Stimulated activated CD8-positive, alpha-beta memory T cell treated with anti-CD3 and anti-CD28 coated beads, Interleukin-15, amount 100 ng/mL, for 24 hours (primary cell): ENCODE data around the gene ENDOV.
"Not testable (repeated sequence)": the region's sequence is repeated elsewhere in the genome, so short reads cannot be mapped to it uniquely, and the experiment has no call there.

ENCODE experiments used
- DNase-seq: peaks from one replicate; pipeline ENCODE4 v3.0.0-alpha.2; 2020; ENCODE audit warnings: low read depth

ENDOV gene

GRCh38 chr17:80388601-80389000 is 26.4 kb upstream of the ENDOV start:
- DNase-seq, result no peak

DNA sequence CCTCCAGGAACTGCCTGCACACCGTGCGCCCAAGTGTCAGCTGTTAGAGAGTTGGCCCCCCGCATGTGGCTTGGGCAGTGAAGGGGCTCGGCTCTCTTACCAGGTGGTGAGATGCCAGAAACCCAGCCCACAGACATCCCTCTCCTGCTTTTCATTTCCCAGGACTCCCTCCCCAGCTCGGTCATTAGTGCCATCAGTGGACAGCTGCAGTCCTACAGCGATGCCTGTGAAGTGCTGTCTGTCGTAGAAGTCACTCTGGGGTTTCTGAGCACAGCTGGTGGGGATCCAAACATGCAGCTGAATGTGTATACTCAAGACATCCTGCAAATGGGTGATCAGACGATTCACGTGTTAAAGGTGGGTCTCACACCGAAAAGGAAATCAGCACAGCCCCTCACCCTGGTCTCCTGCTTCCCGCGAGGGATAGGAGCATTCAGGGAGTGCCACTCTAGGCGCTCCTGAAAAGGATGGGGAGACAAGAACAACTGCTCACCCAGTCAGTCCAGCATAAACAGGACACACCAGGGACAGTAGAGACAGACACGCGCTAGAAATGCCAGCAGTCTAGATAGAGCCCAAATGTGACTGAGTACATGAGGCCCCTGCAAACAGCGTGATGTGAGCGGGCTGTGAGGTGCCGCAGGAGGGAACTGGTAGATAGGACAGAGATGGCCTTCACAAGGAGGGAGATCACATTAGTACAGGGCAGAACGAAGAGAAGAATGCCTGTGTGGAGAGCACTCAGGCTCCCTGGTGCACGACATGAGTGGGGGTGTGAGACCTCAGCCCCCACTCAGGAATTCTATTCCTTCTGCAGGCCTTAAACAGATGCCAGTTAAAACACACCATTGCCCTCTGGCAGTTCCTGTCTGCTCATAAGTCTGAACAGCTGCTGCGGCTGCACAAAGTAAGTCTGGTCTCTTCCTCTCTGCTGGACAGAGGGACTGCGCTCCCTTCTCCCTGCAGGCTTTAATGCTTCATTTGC is 25.7 kb upstream of the ENDOV start:
- DNase-seq, result no peak

GRCh38 chr17:80393241-80393890 is 21.6 kb upstream of the ENDOV start:
- no peak for DNase-seq

DNA sequence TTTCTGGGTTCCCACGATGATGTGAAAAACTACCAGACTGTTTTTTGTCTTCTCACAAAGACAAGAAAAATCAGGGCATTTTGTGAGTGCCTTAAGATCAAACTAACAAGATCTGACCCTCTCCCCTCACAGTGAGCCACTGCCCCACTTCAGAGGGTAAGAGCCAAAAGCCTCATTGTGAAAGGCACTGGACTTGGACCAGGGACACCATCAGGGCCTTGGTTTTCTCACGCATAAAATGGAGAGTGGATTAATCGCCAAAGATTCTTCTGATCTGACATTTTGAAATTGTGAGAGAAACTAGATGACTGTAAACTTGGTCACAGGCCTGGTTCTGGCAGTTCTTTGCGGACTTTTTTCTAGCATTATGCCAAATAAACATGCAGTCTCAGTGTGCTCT is 21.0 kb upstream of the ENDOV start:
- DNase-seq, result no peak

GRCh38 chr17:80394629-80395216 is 20.2 kb upstream of the ENDOV start:
- DNase-seq, result no peak

DNA sequence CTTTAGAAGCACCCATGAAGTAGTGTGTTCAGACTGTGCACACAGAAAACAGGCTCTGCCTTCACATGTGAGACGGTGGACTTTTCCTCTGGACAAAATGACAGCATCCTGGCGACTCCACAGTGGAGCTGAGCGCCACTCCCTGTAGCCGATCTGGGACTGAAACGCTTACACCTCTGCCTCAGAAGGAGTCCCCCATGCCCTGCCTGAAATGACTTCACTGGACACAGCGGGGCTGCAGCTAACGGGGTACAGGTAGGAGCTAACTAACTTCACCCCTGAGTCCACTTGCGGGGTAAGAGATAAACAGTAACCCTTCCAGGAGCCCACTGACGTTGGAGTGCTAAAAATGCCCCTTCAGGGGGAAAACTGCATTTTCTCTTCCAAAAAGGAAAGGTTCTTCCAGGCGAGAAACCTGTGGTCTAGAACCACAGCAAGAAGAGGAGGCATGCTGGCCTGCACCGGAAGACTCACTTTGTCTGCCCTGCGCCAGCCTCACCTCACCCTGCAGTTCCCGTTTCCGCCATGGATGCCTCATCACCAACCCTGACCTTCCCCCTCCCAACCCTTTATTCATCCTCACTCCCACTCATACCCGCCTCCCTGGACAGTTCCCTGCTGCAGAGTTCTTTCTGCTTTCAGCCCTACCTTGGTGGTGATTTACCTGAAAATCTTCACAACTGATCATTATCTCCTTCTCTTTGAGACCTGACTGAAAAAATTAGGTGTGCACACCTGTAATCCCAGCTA is 19.4 kb upstream of the ENDOV start:
- DNase-seq, result no peak

GRCh38 chr17:80396157-80397033 is 18.6 kb upstream of the ENDOV start:
- no peak for DNase-seq

- DNase-seq, result no peak
Measured at GRCh38 chr17:80397034-80397387, 18.0 kb upstream of the ENDOV start.

- DNase-seq, result no peak
Measured at GRCh38 chr17:80397686-80398085, 17.3 kb upstream of the ENDOV start.

DNA sequence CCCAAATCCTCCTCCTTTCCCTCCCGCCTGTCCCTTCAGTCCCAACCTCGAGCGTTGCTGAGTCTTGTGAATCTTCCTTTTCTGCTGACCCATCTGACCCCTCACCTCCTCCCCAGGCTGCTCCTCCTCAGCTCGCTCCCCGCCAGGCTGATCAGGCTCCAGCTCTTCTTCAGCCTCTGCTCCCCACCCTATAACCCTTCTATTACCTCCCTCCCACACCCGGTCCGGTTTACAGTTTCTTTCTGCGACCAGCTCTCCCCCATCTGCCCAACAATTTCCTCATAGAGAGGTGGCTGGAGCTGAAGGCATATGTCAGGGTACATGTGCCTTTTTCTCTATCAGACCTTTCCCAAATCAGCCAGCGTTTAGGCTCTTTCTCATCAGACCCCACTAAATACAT is 13.9 kb upstream of the ENDOV start:
- not testable (repeated sequence) for DNase-seq

- DNase-seq, result not testable (repeated sequence)
Measured at GRCh38 chr17:80402102-80402501, 12.9 kb upstream of the ENDOV start.

DNA sequence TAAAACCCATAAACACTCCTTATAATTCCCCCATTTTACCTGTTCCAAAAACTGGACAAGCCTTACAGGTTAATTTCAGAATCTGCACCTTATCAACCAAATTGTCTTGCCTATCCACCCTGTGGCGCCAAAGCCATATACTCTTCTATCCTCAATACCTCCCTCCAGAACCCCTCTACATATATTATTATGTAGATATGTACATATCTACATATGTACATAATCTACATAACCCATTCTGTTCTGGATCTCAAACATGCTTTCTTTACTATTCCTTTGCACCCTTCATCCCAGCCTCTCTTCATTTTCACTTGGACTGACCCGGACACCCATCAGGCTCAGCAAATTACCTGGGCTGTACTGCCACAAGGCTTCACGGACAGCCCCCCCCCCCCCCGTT is 12.0 kb upstream of the ENDOV start:
- no peak for DNase-seq

GRCh38 chr17:80406146-80406545 is 8.8 kb upstream of the ENDOV start:
- DNase-seq, result no peak

- DNase-seq, result not testable (repeated sequence)
Measured at GRCh38 chr17:80407917-80408316, 7.0 kb upstream of the ENDOV start.

DNA sequence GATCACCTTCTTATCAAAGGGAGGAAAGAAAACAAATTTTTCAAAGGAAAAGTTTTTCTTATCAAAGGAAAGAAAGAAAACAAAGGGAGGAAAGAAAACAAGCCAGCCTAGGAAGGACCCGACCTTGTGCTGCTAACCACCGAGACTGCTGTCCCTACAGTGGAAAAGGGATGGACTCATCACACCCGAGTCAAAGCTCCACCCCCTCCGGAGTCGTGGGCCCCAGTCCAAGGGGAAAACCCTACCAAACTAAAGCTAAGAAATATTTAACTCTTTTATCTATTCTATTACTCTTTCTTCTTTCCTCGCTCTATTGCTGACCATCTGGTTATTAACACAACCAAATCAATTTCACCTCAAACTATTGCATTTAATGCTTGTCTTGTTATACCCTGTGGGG is 6.1 kb upstream of the ENDOV start:
- DNase-seq, result no peak

DNA sequence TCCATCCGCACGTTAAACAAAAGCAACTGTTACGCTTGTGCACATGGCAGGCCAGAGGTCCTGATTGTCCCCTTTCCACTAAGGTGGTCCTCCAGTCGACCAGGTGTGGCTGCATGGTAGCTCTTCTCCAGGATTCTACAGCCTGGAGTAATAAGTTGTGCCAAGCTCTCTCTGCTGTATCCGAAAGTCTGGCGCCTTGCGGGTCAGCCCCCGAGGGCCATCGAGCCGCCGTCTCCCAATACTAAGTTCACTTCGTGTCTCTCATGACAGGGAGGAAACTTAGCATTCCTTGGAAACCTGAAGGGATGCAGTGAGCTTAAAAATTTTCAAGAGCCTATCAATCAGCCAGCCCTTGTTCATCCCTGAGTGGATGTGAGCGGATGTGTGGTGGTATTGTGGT is 5.3 kb upstream of the ENDOV start:
- no peak for DNase-seq

GRCh38 chr17:80410441-80411087 is 4.4 kb upstream of the ENDOV start:
- DNase-seq, result not testable (repeated sequence)

DNA sequence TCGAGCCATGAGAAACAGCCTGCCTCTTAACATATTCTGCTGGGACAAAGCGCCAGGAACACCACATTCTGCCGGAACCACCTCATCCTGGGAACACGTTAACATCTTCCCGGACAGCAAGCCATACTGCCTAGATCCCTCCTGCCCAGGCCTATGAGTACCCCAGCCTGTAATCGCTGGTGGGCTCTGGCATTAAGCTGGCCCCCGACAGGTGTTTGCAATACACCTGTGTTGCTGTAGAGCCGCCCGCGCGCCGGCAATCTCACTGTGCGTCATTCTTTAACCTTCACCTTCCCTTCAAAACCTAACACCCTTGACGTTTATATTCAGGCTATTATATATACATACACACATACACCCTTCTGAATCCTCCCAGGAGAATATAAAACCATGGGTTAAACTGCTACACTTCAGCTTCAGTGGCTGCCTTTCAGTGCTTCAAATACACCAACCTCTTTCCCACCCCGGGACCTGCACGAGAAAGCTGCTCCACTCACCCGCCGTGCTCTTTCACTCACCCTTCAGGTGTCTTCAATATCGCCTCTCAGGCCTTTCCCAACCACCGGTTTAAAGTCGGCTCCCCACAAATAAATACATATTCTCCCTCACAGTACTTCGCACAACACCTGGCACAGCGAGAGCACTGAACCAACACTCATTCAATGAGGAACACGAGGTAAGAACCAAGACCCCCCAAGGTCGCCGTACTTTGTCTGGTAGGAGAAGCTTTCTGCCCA is 1.0 kb upstream of the ENDOV start:
- no peak for DNase-seq

- no peak for DNase-seq
Measured at GRCh38 chr17:80414508-80414802, 512 bp upstream of the ENDOV start.

- DNase-seq, result no peak
Measured at GRCh38 chr17:80415626-80416137, 715 bp downstream of the ENDOV start.
